Natural killer cell (primary cell): ENCODE data around the gene TSEN54. TPM values are rescaled to one million over a fixed set of nuclear protein-coding genes. Genes with fewer than 3 reads are reported as not detected.
"Not testable (repeated sequence)": the region's sequence is repeated elsewhere in the genome, so short reads cannot be mapped to it uniquely, and the experiment has no call there.

ENCODE experiments used
- ATAC-seq, 3 donors: fragments of 150-1000 bp in 2 of 3; fragments of 200-7000 bp in 1 of 3; cut with Tn5 transposase; 1 replicate in 1 of 3; 2 replicates in 2 of 3; pipeline ENCODE4 v1.10.0; 2021; ENCODE audit warnings: mild to moderate bottlenecking in 2 of 3, moderate library complexity in 2 of 3
- DNase-seq, 2 donors: peaks; one replicate each; pipeline versions ENCODE4 v3.0.0 to v3.0.0-alpha.2; 2013 to 2021; ENCODE audit warnings: mixed read lengths in 1 of 2
- H3K27ac ChIP-seq: one replicate; pipeline ENCODE4 v1.5.1; 2013; ENCODE audit warnings: mild to moderate bottlenecking, low read length
- H3K27me3 ChIP-seq: one replicate; pipeline ENCODE4 v1.6.1; 2013; ENCODE audit warnings: low read length; ENCODE audit not compliant: control insufficient read depth, insufficient read depth
- H3K36me3 ChIP-seq: one replicate; pipeline ENCODE4 v1.6.1; 2013; ENCODE audit warnings: low read length; ENCODE audit not compliant: control insufficient read depth, insufficient read depth
- H3K4me1 ChIP-seq: one replicate; pipeline ENCODE4 v1.6.1; 2013; ENCODE audit warnings: low read length; ENCODE audit not compliant: control insufficient read depth, insufficient read depth
- H3K4me3 ChIP-seq: one replicate; pipeline ENCODE4 v1.5.1; 2013; ENCODE audit warnings: low read length
- H3K9me3 ChIP-seq: one replicate; pipeline ENCODE4 v1.6.1; 2013; ENCODE audit warnings: low read length; ENCODE audit not compliant: control insufficient read depth, insufficient read depth
- H3K27ac Mint-ChIP-seq, 2 donors: one replicate each; pipeline ENCODE4 v1.8.0; 2022; ENCODE audit warnings: mild to moderate bottlenecking in 2 of 2, mixed read lengths in 2 of 2, moderate library complexity in 1 of 2
- H3K27me3 Mint-ChIP-seq, 2 donors: one replicate each; pipeline ENCODE4 v1.8.0; 2022; ENCODE audit warnings: low read depth in 2 of 2, mixed read lengths in 2 of 2
- H3K36me3 Mint-ChIP-seq: one replicate; pipeline ENCODE4 v1.8.0; 2022; ENCODE audit warnings: mixed read lengths
- H3K4me1 Mint-ChIP-seq, 2 donors: one replicate each; pipeline ENCODE4 v1.8.0; 2022; ENCODE audit warnings: mixed read lengths in 2 of 2
- H3K4me3 Mint-ChIP-seq: one replicate; pipeline ENCODE4 v1.8.0; 2022; ENCODE audit warnings: mild to moderate bottlenecking, moderate library complexity, mixed read lengths
- H3K9me3 Mint-ChIP-seq, 2 donors: one replicate each; pipeline ENCODE4 v1.8.0; 2022; ENCODE audit warnings: mixed read lengths in 2 of 2
- WGBS: methylation state at CpG from one replicate; pipeline ENCODE4 v1.1.7; 2013; ENCODE audit warnings: missing lambda C conversion rate; ENCODE audit not compliant: insufficient coverage; 5-methylcytosine and 5-hydroxymethylcytosine counted together
- intact Hi-C: fragments of 100-400 bp; cut with micrococcal nuclease; formaldehyde crosslinking; loops from one replicate; pipeline ENCODE4 v1.14.2; 2022
- total RNA-seq, 4 donors: library from RNA; stranded (reverse); fragments of 120-200 nt in 1 of 4; gene quantifications; one replicate each; pipeline versions ENCODE4 v1.2.3 to v1.2.4, GENCODE V29; 2013 to 2022
- TF ChIP-seq, protein P1 (sequence below): fragments of 200-600 bp; IDR thresholded peaks from one replicate; pipeline ENCODE4 v1.8.0; 2022; ENCODE audit warnings: antibody characterized with exemption

Gene TSEN54
- total RNA-seq, 3 donors from 2014 or later (not counting 1 experiment from before 2014, with no cell fraction given) = 180 to 224 (median 186) TPM

DNA sequence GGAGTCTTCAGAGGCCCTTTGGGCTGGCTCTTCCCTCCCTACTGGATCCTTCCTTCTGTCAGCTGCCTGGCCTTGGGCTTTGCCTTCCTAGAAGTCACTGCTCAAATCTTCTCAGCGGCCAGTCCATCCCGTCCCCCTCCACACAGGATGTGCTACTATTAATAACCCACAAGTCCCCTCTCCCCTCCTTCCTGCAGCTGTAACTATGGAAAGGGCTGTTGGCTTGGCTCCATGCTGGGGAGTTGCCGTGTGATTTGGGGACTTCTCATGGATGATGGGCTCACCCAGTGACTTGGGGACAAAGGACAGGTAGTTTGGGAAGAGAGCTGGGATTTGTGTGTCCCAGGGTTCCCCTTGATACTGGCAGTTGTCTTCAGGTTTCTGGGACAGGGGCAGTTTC lies 40.5 kb upstream of the TSEN54 start:
- H3K27ac Mint-ChIP-seq = no peak overlapping the region
- no peaks in the 10 kb centered on the region for H3K4me1 ChIP-seq
- intact Hi-C loops = no loop called here
- no peaks in the 10 kb centered on the region for H3K9me3 ChIP-seq
- H3K4me3 ChIP-seq = no peak overlapping the region
- H3K27me3 Mint-ChIP-seq = no peaks in the 10 kb centered on the region
- H3K36me3 Mint-ChIP-seq = no peaks in the 10 kb centered on the region
- TF ChIP-seq, protein P1, sequence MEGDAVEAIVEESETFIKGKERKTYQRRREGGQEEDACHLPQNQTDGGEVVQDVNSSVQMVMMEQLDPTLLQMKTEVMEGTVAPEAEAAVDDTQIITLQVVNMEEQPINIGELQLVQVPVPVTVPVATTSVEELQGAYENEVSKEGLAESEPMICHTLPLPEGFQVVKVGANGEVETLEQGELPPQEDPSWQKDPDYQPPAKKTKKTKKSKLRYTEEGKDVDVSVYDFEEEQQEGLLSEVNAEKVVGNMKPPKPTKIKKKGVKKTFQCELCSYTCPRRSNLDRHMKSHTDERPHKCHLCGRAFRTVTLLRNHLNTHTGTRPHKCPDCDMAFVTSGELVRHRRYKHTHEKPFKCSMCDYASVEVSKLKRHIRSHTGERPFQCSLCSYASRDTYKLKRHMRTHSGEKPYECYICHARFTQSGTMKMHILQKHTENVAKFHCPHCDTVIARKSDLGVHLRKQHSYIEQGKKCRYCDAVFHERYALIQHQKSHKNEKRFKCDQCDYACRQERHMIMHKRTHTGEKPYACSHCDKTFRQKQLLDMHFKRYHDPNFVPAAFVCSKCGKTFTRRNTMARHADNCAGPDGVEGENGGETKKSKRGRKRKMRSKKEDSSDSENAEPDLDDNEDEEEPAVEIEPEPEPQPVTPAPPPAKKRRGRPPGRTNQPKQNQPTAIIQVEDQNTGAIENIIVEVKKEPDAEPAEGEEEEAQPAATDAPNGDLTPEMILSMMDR = no peak
- H3K4me1 Mint-ChIP-seq = peaks cover 5 to 10% of the 10 kb centered on the region in 2 donors
- ATAC-seq (no peak), DNase-seq (no peak)
- 72% methylated on average over 3 of the region's 3 CpGs for WGBS
- no peak overlapping the region for H3K4me3 Mint-ChIP-seq
- no peaks in the 10 kb centered on the region for H3K27me3 ChIP-seq
- no peaks in the 10 kb centered on the region for H3K9me3 Mint-ChIP-seq
- peaks cover 23% of the 10 kb centered on the region for H3K36me3 ChIP-seq
- H3K27ac ChIP-seq = no peak overlapping the region

DNA sequence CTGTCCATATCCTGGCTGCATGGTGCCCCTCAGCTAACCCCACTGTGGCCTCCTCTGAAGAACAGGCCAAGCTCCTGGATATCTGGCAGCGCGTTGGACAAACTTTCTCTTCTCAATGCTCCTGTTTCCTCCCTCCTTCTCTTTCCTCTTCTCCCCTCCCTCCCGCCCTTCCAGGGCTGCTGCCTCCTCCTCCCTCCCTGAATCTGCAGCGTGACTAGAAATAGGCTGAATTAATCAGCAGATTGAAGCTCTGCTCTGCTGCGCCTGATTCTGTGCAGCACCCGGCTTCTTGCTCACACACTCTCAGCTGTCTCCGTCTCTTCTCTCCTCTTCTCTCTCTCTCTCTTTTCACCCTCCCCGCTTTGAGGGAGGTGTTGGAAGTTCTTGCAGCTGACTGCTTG lies 40.1 kb upstream of the TSEN54 start:
- no peak for DNase-seq
- Mint-ChIP-seq H3K4me3 (no peak overlapping the region), H3K9me3 (no peaks in the 10 kb centered on the region), H3K36me3 (no peaks in the 10 kb centered on the region), H3K27ac (peak overlapping the region in 1 of 2 donors; percentile 19), H3K27me3 (no peaks in the 10 kb centered on the region), H3K4me1 (peaks cover 5 to 13% of the 10 kb centered on the region in 2 donors)
- Histone ChIP-seq H3K4me3 (no peak overlapping the region), H3K27ac (no peak overlapping the region), H3K36me3 (peaks cover 23% of the 10 kb centered on the region), H3K9me3 (no peaks in the 10 kb centered on the region), H3K4me1 (no peaks in the 10 kb centered on the region), H3K27me3 (no peaks in the 10 kb centered on the region)
- intact Hi-C loops = no loop called here
- TF ChIP-seq, protein P1 = no peak
- WGBS = 87% methylated on average over 6 of the region's 8 CpGs
- no peak for ATAC-seq

DNA sequence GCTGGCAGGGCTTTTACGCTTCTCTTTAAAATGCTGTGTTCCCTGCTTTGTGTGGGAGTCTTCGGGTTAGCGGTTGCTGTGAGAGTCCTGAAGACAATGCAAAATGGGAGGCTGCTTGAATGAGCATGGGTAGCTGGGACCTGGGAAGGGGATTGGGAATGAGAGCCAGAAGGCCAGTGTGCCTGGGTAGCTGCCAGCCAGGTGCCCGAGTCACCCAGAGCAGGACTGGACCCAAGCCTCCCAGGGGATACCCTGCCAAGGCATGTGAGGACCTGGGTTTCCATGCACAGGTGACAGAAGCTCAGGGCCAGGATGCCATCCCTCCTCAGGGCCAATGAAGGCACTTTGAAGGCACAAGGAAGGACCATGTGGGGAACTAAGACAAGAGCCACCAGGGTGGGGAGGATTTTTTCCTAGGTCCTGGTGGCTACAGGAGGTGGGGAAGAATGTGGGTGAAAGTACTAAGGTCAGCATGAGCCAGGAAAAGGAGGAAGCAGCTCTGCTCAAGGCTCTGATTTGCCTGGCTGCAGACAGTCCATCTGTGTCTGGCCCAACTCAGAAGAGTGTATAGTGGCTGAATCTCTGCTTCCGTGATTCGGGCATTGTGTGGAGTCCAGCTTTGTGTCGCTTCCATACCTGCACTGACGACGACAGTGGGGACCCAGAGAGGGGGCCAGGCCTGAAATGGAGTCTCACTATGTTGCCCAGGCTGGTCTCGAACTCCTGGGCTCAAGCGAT lies 39.4 kb upstream of the TSEN54 start:
- H3K4me1 ChIP-seq = no peaks in the 10 kb centered on the region
- no peak for ATAC-seq
- Mint-ChIP-seq H3K4me1 (peaks cover 5 to 10% of the 10 kb centered on the region in 2 donors), H3K4me3 (no peak overlapping the region), H3K27me3 (no peaks in the 10 kb centered on the region), H3K36me3 (no peaks in the 10 kb centered on the region), H3K27ac (peak overlapping the region in 1 of 2 donors; percentile 19), H3K9me3 (no peaks in the 10 kb centered on the region)
- H3K4me3 ChIP-seq = no peak overlapping the region
- DNase-seq = no peak
- WGBS = 85% methylated on average over 11 of the region's 11 CpGs
- intact Hi-C loops = no loop called here
- H3K36me3 ChIP-seq = peaks cover 19% of the 10 kb centered on the region
- H3K27ac ChIP-seq = no peak overlapping the region
- H3K27me3 ChIP-seq = no peaks in the 10 kb centered on the region
- no peaks in the 10 kb centered on the region for H3K9me3 ChIP-seq
- TF ChIP-seq, protein P1 = no peak

DNA sequence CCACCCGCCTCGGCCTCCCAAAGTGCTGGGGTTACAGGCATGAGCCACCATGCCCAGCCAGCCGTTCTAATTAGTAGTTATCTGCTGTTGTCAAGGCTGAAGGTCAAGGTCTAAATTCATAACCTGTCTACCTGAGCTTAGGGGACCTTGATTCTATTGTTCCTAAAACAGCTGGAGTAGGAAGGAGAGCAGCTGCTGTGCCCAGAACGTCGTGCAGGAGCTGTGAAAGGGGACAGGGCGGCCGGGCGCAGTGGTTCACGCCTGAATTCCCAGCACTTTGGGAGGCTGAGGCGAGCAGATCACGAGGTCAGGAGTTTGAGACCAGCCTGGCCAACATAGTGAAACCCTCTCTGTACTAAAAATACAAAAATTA lies 38.9 kb upstream of the TSEN54 start:
- H3K4me1 Mint-ChIP-seq, H3K4me3 ChIP-seq, H3K4me1 ChIP-seq, H3K4me3 Mint-ChIP-seq, H3K27ac ChIP-seq, H3K27me3 ChIP-seq, H3K27ac Mint-ChIP-seq, H3K9me3 ChIP-seq, H3K36me3 Mint-ChIP-seq, intact Hi-C loops, H3K9me3 Mint-ChIP-seq, H3K27me3 Mint-ChIP-seq, ATAC-seq, DNase-seq: not testable (repeated sequence)
- WGBS = 97% methylated on average over 11 of the region's 11 CpGs
- H3K36me3 ChIP-seq = peaks cover 14% of the 10 kb centered on the region
